ENCODE measurements around the gene DDX1. TPM values are rescaled to one million over a fixed set of nuclear protein-coding genes. Genes with fewer than 3 reads are reported as not detected.

The DDX1 gene
- total RNA-seq, 1 donor from 2014 or later = 114 TPM

- DNase-seq (ENCODE audit: low spot score in 2 of 2) (no peak), FAIRE-seq (no peak)
Measured at GRCh38 chr2:15626126-15626525, 34.5 kb downstream of the DDX1 start.

GRCh38 chr2:15626967-15627366, 35.3 kb downstream of the DDX1 start:
- DNase-seq (ENCODE audit: low spot score in 2 of 2) (no peak), FAIRE-seq (no peak)

DNA sequence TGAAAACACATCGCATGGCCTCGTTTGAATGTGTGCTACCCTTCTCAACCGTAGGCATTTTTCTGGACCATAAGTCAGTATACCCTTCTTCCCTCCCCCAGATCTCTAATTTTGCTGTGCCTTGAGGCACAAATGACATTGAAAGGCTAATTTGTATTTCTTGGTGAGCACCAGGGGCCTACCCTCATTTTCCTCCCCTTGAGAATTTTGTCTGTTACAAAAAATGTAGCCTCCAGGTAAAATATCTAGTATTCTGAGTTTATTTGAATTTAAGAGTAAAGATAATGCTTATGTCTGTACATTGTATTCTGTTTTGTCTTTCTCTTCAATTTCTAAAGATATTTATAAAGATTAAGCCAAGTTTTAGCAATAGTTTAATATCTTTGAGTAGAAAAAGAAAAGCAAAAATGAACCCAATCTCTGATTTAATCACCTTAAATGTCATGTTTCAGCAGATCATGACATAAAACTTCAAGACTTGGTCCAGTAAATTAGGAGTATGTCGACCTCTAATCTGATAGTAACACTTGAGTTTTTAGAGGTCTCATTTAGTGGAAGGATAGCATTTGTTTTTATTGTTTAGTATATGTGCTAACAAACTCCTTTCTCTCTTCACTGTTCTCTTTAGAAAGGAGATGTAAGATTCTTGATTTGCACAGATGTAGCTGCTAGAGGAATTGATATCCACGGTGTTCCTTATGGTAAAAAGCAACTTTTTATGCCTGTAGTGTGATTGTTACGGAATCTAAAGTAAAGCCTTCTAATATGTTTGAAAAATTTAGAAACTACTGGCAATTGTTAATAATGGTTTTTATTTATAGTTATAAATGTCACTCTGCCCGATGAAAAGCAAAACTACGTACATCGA, 36.4 kb downstream of the DDX1 start:
- DNase-seq (ENCODE audit: low spot score in 2 of 2) = no peak
- FAIRE-seq = no peak

DNA sequence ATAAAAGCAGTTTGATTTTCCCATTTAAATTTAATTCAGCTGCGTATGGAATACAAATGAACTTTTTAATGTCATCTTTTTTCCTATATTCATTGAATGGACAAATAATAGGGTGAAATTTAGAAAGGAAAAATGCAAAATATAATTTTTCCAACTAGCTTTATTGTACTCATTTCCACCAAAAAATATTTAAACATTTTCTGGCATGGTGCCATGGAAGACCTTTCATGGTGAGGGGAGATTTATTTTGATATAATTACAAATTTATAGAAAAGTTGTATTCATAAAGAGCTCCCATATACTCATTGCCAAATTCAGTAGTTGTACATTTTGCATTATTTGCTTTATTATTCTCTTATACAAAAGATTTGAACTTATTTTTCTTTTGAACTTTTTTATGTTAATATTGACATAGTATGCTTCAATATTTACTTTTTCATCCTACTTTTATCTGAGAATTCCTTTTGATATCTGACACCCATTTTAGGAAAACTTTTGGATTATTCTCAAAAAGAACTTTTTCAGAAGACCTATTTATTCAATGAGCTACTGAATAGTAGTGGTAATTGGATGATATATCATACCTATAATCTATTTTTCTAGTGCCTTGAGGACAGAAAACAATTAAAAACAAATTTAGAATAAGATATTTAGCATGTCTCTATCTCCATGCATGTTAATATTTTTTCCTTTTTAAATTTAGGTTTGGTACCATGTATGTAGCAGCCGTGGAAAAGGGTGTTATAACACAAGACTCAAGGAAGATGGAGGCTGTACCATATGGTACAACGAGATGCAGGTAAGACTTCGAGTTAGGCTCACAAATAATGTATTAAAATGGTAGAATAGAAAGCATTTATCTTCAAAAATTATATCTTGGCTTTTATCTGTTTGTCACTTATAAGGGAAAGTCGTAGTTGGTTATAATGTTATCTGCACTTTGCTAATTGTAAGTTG, 37.5 kb downstream of the DDX1 start:
- FAIRE-seq = peak; percentile 34
- DNase-seq (ENCODE audit: low spot score in 2 of 2) = no peak

- DNase-seq (ENCODE audit: low spot score in 2 of 2) (no peak), FAIRE-seq (no peak)
Measured at GRCh38 chr2:15630121-15630977, 38.7 kb downstream of the DDX1 start.

DNA sequence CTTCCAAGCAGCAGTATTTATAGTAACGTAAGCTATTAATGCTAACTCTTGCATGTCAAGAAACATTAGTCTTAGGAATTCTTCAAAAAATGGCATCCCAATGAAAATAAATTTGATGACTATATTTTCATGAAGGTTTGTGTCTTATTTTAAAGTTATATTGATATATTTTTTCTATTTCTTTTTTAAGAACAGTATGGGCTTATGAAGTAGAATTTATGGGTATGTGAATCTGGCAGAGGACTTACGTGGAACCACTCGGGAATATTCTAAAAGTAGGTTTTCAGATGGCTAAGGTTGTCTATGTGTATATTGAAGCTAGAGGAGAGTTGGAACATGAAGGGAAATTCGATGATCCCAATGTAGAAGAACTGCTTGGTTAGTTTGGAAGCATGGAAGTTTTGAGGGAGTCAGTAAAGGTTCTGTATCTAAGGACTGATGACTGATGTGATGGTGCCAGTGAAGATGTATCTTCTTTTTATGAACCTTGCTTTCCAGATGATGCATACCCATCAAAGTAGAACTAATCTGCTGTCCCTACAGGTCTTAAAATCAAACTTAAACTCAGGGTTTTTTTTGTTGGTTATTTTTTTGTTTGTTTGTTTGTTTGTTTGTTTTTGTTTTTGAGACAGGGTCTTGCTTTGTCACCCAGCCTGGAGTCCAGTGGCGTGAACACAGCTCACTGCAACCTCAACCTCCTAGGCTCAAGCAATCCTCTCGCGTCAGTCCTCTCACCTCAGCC, 39.5 kb downstream of the DDX1 start:
- no peak for DNase-seq (ENCODE audit: low spot score in 2 of 2)
- no peak for FAIRE-seq

DNA sequence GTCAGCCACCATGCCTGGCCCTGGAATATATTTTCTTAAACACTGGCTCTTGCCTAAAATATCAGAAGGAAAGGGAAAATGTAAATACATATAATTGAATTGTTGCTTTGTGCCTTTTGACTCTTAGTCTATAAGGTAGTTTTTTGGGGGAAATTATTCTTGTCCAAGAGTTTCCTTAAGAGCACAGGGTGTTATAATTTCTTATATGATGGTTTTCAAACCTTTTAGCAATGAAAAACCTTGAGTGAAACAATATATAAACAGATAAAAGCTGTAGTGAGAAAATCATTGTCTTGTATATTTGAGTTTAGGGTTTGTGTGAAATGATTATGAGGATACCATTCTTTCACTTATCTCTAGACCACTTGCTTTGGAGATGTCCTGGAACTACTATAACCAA, 40.2 kb downstream of the DDX1 start:
- DNase-seq (ENCODE audit: low spot score in 2 of 2) (no peak), FAIRE-seq (no peak)

- no peak for FAIRE-seq
- no peak for DNase-seq (ENCODE audit: low spot score in 2 of 2)
Measured at GRCh38 chr2:15633043-15633970, 41.6 kb downstream of the DDX1 start.

DNA sequence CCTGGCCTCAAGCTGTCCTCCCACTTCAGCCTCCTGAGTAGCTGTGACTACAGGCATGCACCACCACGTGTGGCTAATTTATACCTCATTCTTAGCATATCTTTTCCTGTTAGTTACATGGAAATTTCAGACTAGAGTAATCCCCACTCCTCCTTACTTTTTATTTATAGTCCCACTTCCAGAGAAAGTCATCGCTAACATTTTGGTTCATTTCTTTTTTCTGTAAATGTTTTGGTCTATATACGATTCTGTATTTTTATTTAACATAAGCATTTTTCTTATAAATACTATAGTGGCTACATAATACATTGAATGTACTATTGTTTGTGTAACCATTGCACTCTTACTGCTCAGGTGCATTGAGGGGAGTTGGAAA, 42.3 kb downstream of the DDX1 start:
- no peak for FAIRE-seq

DNA sequence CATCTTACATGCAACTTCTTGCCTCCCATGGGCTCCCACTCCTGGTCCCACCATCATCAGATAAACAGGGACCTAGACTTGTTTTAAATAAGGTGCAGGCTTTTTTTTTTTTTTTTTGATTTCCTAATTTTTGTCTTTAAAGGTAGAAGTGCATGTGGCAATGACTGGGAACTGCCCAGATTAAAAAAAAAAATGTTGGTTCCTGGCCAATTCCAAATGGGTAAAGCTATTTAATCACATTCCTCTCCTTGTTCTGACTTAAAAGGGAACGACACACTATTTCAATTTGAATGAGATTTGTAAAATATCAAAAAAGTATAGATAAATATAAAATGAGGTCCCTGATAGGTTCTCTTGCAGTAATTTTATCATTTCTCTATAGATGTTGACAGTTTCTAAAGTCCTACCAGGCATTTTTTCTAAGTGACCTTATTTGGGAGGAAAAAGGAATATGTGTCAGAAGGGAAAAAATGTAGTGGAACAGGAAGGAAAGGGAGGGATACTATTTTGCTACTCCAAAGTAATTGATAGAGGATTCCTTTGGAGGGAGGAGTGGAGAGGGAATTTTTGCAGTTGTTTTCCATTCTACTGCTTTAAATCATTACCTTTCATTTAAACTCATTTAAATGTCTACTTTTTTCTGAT, 43.3 kb downstream of the DDX1 start:
- FAIRE-seq (no peak), DNase-seq (ENCODE audit: low spot score in 2 of 2) (no peak)

More for the DNA sequence above, 42.3 kb downstream of the DDX1 start:
- no peak for DNase-seq (ENCODE audit: low spot score in 2 of 2)

GRCh38 chr2:15636972-15637785, 45.5 kb downstream of the DDX1 start:
- FAIRE-seq (peak; percentile 70), DNase-seq (ENCODE audit: low spot score in 2 of 2) (peak; percentile 54 to 61)

DNA sequence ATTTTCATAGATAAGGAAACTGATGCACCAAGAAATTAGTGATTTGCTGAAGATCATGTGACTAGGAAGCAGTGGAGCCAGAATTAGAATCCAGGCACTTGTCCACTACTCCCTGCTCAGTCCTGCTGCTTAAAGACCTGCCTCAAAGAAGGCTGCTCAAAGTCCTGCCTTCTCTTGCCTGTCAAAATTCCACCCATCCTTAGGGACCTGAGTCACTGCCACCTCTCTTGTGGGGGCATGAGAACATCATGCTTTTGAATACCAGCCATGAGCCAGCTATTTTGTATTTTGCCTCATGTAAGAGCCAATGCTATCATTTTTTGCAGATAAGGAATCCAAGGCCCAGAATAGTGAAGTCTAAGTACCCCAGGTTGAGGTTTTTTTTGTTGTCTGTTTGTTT, 47.1 kb downstream of the DDX1 start:
- DNase-seq (ENCODE audit: low spot score in 2 of 2) (no peak), FAIRE-seq (no peak)

- FAIRE-seq = no peak
- DNase-seq (ENCODE audit: low spot score in 2 of 2) = no peak
Measured at GRCh38 chr2:15639323-15640251, 47.9 kb downstream of the DDX1 start.

DNA sequence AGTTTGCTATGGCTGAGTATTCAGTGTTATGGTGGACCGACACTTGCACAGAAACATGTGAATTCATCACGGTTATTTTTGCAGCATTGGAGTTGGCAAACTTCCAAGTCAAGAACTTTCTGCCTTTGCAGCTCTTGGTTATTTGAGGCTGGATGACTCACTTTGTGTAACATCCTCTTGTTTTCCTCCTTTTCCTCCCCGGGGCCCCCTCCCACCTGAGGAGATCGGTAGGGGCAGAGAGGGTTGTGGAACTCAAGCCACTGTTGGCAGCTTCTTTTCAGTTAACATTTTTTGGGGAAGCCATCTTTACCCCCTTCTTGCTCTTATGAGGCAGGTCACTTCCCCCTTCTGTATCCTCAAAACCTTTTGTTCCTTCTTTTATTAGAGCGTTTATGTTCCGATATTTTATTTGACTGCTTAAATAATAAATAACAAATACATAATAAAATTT, 48.6 kb downstream of the DDX1 start:
- FAIRE-seq = no peak
- DNase-seq (ENCODE audit: low spot score in 2 of 2) = peak in 1 of 2 donors; percentile 29

GRCh38 chr2:15640784-15641183, 49.1 kb downstream of the DDX1 start:
- DNase-seq (ENCODE audit: low spot score in 2 of 2) (no peak), FAIRE-seq (no peak)

DNA sequence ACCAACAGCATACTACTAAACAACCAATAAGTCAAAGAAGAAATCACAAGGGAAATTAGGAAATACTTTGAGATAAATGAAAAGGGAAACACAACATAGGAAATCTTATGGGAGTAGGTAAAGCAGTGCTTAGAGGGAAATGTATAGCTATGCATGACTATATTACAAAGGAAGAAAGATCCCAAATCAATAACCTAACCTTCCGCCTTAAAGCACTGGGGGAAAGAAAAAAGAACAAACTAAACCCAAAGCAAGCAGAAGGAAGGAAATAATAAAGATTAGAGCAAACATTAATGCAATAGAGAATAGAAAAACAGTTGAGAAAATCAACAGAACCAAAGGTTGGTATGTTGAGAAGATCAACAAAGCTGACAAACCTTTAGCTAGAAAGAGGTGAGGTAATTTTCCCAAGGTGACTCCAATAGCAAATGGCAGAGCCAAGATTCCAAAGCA, 49.9 kb downstream of the DDX1 start:
- FAIRE-seq = no peak
- DNase-seq (ENCODE audit: low spot score in 2 of 2) = no peak
